ENCODE data around the gene NFATC3.

DNA sequence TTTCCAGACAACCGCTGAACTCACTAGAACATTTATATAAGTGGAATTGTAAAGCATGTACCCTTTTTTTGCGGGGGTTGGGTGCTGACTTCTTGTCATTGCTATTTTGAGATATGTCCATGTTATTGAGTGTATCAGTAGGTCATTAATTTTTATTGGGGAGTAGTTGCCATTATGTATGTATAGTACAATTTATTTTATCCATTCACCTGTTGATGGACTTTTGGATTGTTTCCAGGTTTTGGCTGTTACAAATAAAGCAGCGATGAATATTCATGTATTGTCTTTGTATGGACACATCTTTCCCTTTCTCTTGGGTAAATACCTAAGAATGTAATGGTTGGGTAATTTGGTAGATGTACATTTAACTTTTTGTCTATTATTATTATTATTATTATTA is 12.7 kb downstream of the NFATC3 start:
- TF ChIP-seq FOXM1 (IDR thresholded peaks at IDR 0.05; ENCODE audit: borderline replicate concordance, low read depth) (no peak), RAD21 (IDR thresholded peaks at IDR 0.05; ENCODE audit: low read depth) (no peak), NFIC (IDR thresholded peaks at IDR 0.05) (no peak)
- TF ChIP-seq, protein P1, sequence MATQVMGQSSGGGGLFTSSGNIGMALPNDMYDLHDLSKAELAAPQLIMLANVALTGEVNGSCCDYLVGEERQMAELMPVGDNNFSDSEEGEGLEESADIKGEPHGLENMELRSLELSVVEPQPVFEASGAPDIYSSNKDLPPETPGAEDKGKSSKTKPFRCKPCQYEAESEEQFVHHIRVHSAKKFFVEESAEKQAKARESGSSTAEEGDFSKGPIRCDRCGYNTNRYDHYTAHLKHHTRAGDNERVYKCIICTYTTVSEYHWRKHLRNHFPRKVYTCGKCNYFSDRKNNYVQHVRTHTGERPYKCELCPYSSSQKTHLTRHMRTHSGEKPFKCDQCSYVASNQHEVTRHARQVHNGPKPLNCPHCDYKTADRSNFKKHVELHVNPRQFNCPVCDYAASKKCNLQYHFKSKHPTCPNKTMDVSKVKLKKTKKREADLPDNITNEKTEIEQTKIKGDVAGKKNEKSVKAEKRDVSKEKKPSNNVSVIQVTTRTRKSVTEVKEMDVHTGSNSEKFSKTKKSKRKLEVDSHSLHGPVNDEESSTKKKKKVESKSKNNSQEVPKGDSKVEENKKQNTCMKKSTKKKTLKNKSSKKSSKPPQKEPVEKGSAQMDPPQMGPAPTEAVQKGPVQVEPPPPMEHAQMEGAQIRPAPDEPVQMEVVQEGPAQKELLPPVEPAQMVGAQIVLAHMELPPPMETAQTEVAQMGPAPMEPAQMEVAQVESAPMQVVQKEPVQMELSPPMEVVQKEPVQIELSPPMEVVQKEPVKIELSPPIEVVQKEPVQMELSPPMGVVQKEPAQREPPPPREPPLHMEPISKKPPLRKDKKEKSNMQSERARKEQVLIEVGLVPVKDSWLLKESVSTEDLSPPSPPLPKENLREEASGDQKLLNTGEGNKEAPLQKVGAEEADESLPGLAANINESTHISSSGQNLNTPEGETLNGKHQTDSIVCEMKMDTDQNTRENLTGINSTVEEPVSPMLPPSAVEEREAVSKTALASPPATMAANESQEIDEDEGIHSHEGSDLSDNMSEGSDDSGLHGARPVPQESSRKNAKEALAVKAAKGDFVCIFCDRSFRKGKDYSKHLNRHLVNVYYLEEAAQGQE (IDR thresholded peaks at IDR 0.05; ENCODE audit: low read depth), result no peak
